ENCODE results near the gene PTPRE. TPM values are rescaled to one million over a fixed set of nuclear protein-coding genes. Genes with fewer than 3 reads are reported as not detected.

Gene PTPRE
- total and polyA plus RNA-seq, 10 of the 15 experiments (the other 5 are each of a cell fraction or from before 2014, with no cell fraction given) = 2.9 to 7.6 (median 5.8) TPM

DNA sequence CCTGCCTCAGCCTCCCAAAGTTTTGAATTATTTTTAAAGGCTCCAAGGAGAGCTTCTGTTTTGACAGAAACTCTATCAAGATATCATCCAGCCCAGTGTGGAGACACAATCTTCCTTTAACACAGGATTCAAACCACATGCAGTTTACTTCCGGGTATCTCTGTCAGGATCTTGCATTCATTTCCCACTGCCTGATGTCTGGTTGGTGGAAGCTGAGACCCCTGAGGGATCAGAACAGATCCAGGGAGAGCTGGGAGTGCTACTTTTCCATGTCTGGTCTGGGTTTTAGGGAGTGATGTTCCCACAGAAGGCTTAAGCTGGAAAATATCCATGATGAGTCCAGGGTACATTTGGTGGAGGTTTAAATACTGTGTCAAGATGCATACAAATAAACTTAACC is 16.7 kb downstream of the PTPRE start:
- H4K20me1 ChIP-seq (ENCODE audit: control insufficient read depth, insufficient read depth) = no peaks in the 10 kb centered on the region
- no peaks in the 10 kb centered on the region for H3K36me3 ChIP-seq (ENCODE audit: control insufficient read depth in 2 of 2, insufficient read depth in 2 of 2, low read length in 1 of 2)
- no TSS peak for BruUV-seq (replicated peaks)
- H3K9me3 ChIP-seq (replicated peaks; ENCODE audit: control insufficient read depth, insufficient read depth, low read length) = no peaks in the 10 kb centered on the region
- no peaks in the 10 kb centered on the region for H3K79me2 ChIP-seq (ENCODE audit: control insufficient read depth, insufficient read depth, low read length)
- ATAC-seq (no peak), FAIRE-seq (no peak), DNase-seq (ENCODE audit: low read depth, low spot score) (no peak)
- RAD21 ChIA-PET (ENCODE audit: unreplicated experiment) = no interaction called here
- POLR2A ChIA-PET = no interaction called here
- in situ Hi-C loops (cut with MboI) (no loop called here), intact Hi-C loops (cut with micrococcal nuclease; ENCODE audit: unreplicated experiment) (no loop called here)
- WGBS (ENCODE audit: insufficient coverage, insufficient replicate concordance, low lambda C conversion rate, missing lambda C conversion rate) = 0% methylated on average over 1 of the region's 1 CpG
- no peaks in the 10 kb centered on the region for H3K4me1 ChIP-seq (ENCODE audit: control insufficient read depth, insufficient read depth, low read length)
- TF ChIP-seq NR2C2 (IDR thresholded peaks at IDR 0.05; ENCODE audit: borderline replicate concordance, control insufficient read depth, insufficient read length, low read depth) (no peak), POLR2AphosphoS2 (IDR thresholded peaks at IDR 0.05; ENCODE audit: low read depth, low read length) (no peak), EED (IDR thresholded peaks at IDR 0.05; ENCODE audit: low read depth) (no peak), SMAD1 (IDR thresholded peaks at IDR 0.05; ENCODE audit: low read depth, partially characterized antibody) (no peak)
- no peak overlapping the region for H3K4me3 ChIP-seq
- SMC1A ChIA-PET (ENCODE audit: uncharacterized antibody, unreplicated experiment) = interaction anchor here (0.6 kb wide), 1 partner anchor 267 kb away, joined by 3 read pairs; no protein-coding TSS in a partner anchor
- H3K4me2 ChIP-seq (ENCODE audit: control insufficient read depth, insufficient read depth) = no peak overlapping the region
- H3K27me3 ChIP-seq (replicated peaks in 1 of 2; ENCODE audit: control insufficient read depth in 2 of 2, insufficient read depth in 2 of 2, low read length in 1 of 2) = no peaks in the 10 kb centered on the region
- no peak overlapping the region for H2AFZ ChIP-seq (ENCODE audit: control insufficient read depth, low read depth, low read length)
- H3K27ac ChIP-seq (ENCODE audit: control insufficient read depth, insufficient read depth) = no peak overlapping the region
- no peak overlapping the region for H3K9ac ChIP-seq (ENCODE audit: control insufficient read depth, insufficient read depth, low read length)
- CTCF ChIA-PET = interaction anchor here (1.3 to 1.4 kb wide), 2 partner anchors 9 to 88 kb away, joined by 3 to 5 read pairs; no protein-coding TSS in a partner anchor

DNA sequence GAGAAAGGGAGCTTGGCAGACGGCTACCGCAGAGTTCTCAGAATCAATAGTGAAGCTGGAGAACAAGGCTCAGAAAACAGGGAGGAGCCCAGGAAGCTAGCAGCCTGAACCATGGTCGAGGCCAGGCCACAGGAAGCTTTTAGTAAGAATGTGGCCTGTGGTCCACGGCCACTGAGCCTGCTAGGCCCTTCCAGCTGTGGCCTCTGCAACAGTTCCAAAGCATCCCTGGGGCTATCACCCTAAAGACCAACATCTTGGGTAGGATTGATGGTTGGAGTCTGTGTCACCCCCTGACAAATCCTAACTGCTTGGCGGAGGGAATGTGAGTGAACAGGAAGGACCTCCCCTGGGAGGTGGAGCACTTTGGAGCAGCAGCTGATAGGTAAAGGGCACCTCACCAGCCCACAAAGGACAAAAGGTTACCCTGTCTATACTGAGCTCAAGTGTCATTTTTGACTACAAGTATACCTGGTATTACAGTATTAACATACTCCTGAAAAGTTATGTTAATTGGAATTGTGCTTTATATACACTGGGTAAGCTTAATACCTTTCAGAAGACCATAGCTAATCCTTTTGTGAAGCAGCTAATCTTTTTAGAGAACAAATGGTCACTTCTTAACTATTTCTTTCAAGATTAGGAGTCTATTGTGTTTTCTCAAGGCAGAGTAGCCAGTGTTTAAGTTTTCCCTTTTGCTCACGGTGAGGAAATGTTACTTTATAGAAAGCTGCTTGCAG is 18.7 kb downstream of the PTPRE start:
- SMC1A ChIA-PET (ENCODE audit: uncharacterized antibody, unreplicated experiment) = interaction anchor here (0.6 kb wide), 1 partner anchor 45 kb away, joined by 3 read pairs; no protein-coding TSS in a partner anchor
- no peaks in the 10 kb centered on the region for H3K79me2 ChIP-seq (ENCODE audit: control insufficient read depth, insufficient read depth, low read length)
- no peak overlapping the region for H3K4me2 ChIP-seq (ENCODE audit: control insufficient read depth, insufficient read depth)
- TF ChIP-seq, protein P1, sequence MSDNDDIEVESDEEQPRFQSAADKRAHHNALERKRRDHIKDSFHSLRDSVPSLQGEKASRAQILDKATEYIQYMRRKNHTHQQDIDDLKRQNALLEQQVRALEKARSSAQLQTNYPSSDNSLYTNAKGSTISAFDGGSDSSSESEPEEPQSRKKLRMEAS (IDR thresholded peaks at IDR 0.05; ENCODE audit: low read depth, low read length) = no peak
- TF ChIP-seq ZZZ3 (IDR thresholded peaks at IDR 0.05; ENCODE audit: control insufficient read depth, insufficient read length, low read depth) (no peak), TCF7 (IDR thresholded peaks at IDR 0.05; ENCODE audit: borderline replicate concordance) (no peak), HDAC6 (IDR thresholded peaks at IDR 0.05; ENCODE audit: unreplicated experiment) (no peak), TARDBP (IDR thresholded peaks at IDR 0.05; ENCODE audit: borderline replicate concordance) (no peak)
- TF ChIP-seq, protein P2, sequence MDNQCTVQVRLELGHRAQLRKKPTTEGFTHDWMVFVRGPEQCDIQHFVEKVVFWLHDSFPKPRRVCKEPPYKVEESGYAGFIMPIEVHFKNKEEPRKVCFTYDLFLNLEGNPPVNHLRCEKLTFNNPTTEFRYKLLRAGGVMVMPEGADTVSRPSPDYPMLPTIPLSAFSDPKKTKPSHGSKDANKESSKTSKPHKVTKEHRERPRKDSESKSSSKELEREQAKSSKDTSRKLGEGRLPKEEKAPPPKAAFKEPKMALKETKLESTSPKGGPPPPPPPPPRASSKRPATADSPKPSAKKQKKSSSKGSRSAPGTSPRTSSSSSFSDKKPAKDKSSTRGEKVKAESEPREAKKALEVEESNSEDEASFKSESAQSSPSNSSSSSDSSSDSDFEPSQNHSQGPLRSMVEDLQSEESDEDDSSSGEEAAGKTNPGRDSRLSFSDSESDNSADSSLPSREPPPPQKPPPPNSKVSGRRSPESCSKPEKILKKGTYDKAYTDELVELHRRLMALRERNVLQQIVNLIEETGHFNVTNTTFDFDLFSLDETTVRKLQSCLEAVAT (IDR thresholded peaks at IDR 0.05) = no peak
- TF ChIP-seq, protein P3, sequence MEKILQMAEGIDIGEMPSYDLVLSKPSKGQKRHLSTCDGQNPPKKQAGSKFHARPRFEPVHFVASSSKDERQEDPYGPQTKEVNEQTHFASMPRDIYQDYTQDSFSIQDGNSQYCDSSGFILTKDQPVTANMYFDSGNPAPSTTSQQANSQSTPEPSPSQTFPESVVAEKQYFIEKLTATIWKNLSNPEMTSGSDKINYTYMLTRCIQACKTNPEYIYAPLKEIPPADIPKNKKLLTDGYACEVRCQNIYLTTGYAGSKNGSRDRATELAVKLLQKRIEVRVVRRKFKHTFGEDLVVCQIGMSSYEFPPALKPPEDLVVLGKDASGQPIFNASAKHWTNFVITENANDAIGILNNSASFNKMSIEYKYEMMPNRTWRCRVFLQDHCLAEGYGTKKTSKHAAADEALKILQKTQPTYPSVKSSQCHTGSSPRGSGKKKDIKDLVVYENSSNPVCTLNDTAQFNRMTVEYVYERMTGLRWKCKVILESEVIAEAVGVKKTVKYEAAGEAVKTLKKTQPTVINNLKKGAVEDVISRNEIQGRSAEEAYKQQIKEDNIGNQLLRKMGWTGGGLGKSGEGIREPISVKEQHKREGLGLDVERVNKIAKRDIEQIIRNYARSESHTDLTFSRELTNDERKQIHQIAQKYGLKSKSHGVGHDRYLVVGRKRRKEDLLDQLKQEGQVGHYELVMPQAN (conservative IDR thresholded peaks at IDR 0.05) = no peak

More for the DNA sequence above, 18.7 kb downstream of the PTPRE start:
- BruUV-seq (replicated peaks) = no TSS peak
- H3K9ac ChIP-seq (ENCODE audit: control insufficient read depth, insufficient read depth, low read length) = no peak overlapping the region
- DNase-seq (ENCODE audit: low read depth, low spot score) (no peak), FAIRE-seq (no peak), ATAC-seq (no peak)
- no peak overlapping the region for H3K4me3 ChIP-seq
- RAD21 ChIA-PET (ENCODE audit: unreplicated experiment) = no interaction called here
- no peaks in the 10 kb centered on the region for H3K9me3 ChIP-seq (replicated peaks; ENCODE audit: control insufficient read depth, insufficient read depth, low read length)
- no peaks in the 10 kb centered on the region for H4K20me1 ChIP-seq (ENCODE audit: control insufficient read depth, insufficient read depth)
- intact Hi-C loops (cut with micrococcal nuclease; ENCODE audit: unreplicated experiment) (no loop called here), in situ Hi-C loops (cut with MboI) (no loop called here)
- CTCF ChIA-PET = no interaction called here
- H2AFZ ChIP-seq (ENCODE audit: control insufficient read depth, low read depth, low read length) = no peak overlapping the region
- H3K4me1 ChIP-seq (ENCODE audit: control insufficient read depth, insufficient read depth, low read length) = no peaks in the 10 kb centered on the region
- H3K36me3 ChIP-seq (ENCODE audit: control insufficient read depth in 2 of 2, insufficient read depth in 2 of 2, low read length in 1 of 2) = no peaks in the 10 kb centered on the region
- WGBS (ENCODE audit: insufficient coverage, insufficient replicate concordance, low lambda C conversion rate, missing lambda C conversion rate) = 21% methylated on average over 6 of the region's 6 CpGs
- POLR2A ChIA-PET = no interaction called here
- no peaks in the 10 kb centered on the region for H3K27me3 ChIP-seq (replicated peaks in 1 of 2; ENCODE audit: control insufficient read depth in 2 of 2, insufficient read depth in 2 of 2, low read length in 1 of 2)
- no peak overlapping the region for H3K27ac ChIP-seq (ENCODE audit: control insufficient read depth, insufficient read depth)
